HG03575 (cell line): ENCODE data around the gene ZNF516.

Experiments
- ATAC-seq: cut with Tn5 transposase; IDR thresholded peaks from one replicate; pipeline ENCODE4 v1.9.1; 2021; ENCODE audit not compliant: unreplicated experiment, insufficient number of reproducible peaks, low FRiP score; ENCODE audit errors: extremely low read depth

Gene ZNF516

GRCh38 chr18:76379226-76380126 is 115.6 kb downstream of the ZNF516 start:
- ATAC-seq = no peak

- ATAC-seq = no peak
Measured at GRCh38 chr18:76378526-76379215, 116.4 kb downstream of the ZNF516 start.

- ATAC-seq = no peak
Measured at GRCh38 chr18:76377359-76377756, 117.7 kb downstream of the ZNF516 start.

- ATAC-seq = no peak
Measured at GRCh38 chr18:76376668-76377358, 118.2 kb downstream of the ZNF516 start.

GRCh38 chr18:76376225-76376624 is 118.8 kb downstream of the ZNF516 start:
- ATAC-seq = no peak

- peak; percentile 80 for ATAC-seq
Measured at GRCh38 chr18:76374330-76375281, 120.4 kb downstream of the ZNF516 start.

- no peak for ATAC-seq
Measured at GRCh38 chr18:76373297-76373696, 121.7 kb downstream of the ZNF516 start.

GRCh38 chr18:76371301-76372203 is 123.5 kb downstream of the ZNF516 start:
- no peak for ATAC-seq

- no peak for ATAC-seq
Measured at GRCh38 chr18:76370686-76371085, 124.4 kb downstream of the ZNF516 start.

GRCh38 chr18:76370201-76370600 is 124.8 kb downstream of the ZNF516 start:
- ATAC-seq = no peak

- ATAC-seq = no peak
Measured at GRCh38 chr18:76369791-76370190, 125.3 kb downstream of the ZNF516 start.

- ATAC-seq = no peak
Measured at GRCh38 chr18:76368976-76369375, 126.1 kb downstream of the ZNF516 start.

- no peak for ATAC-seq
Measured at GRCh38 chr18:76368271-76368670, 126.8 kb downstream of the ZNF516 start.

GRCh38 chr18:76367168-76368125 is 127.6 kb downstream of the ZNF516 start:
- no peak for ATAC-seq

- ATAC-seq = no peak
Measured at GRCh38 chr18:76365561-76365960, 129.5 kb downstream of the ZNF516 start.
